Measurements from ENCODE around the gene ADRA1B. TPM values are rescaled to one million over a fixed set of nuclear protein-coding genes. Genes with fewer than 3 reads are reported as not detected.

Gene ADRA1B
- total RNA-seq, 1 experiment from 2014 or later = 8.3 TPM

DNA sequence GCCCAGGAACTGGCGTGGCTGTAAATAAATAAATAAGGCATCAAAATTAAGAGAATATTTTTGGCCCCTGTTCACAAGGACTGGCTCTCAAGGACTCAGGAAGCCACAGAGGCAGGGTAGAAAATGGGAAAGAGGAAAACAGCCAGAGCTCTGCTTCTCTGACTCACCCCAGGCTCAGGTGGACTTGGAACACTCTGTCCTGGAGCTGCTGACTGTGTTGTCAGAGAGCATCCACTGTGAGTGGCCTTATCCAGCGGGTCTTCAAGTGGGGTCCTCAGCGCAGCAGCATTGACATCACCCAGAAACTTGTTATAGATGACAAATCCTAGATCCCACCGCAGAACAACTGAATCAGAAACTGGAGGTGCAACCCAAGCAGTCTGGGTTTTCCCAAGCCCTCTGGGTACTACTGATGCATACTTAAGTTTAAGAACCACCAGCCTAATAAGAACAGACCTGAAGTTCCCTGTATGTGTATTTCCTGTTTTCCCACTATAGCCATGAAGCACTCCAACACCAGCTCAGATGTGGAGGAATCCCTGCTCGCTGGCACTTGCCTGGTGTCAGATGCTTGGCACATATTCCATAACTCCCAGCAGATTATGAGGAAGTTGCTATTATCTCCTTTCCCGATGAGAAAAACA is 20.5 kb downstream of the ADRA1B start:
- TF ChIP-seq TCF7L2 (IDR thresholded peaks at IDR 0.05; ENCODE audit: low read depth, low read length) (no peak), SIN3A (IDR thresholded peaks at IDR 0.05; ENCODE audit: borderline replicate concordance, insufficient read depth, low read depth, low read length) (no peak), POLR2AphosphoS5 (IDR thresholded peaks at IDR 0.05; ENCODE audit: low read depth, low read length) (no peak)
- TF ChIP-seq, protein P1, sequence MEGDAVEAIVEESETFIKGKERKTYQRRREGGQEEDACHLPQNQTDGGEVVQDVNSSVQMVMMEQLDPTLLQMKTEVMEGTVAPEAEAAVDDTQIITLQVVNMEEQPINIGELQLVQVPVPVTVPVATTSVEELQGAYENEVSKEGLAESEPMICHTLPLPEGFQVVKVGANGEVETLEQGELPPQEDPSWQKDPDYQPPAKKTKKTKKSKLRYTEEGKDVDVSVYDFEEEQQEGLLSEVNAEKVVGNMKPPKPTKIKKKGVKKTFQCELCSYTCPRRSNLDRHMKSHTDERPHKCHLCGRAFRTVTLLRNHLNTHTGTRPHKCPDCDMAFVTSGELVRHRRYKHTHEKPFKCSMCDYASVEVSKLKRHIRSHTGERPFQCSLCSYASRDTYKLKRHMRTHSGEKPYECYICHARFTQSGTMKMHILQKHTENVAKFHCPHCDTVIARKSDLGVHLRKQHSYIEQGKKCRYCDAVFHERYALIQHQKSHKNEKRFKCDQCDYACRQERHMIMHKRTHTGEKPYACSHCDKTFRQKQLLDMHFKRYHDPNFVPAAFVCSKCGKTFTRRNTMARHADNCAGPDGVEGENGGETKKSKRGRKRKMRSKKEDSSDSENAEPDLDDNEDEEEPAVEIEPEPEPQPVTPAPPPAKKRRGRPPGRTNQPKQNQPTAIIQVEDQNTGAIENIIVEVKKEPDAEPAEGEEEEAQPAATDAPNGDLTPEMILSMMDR (IDR thresholded peaks at IDR 0.05) = no peak
- TF ChIP-seq, protein P2, sequence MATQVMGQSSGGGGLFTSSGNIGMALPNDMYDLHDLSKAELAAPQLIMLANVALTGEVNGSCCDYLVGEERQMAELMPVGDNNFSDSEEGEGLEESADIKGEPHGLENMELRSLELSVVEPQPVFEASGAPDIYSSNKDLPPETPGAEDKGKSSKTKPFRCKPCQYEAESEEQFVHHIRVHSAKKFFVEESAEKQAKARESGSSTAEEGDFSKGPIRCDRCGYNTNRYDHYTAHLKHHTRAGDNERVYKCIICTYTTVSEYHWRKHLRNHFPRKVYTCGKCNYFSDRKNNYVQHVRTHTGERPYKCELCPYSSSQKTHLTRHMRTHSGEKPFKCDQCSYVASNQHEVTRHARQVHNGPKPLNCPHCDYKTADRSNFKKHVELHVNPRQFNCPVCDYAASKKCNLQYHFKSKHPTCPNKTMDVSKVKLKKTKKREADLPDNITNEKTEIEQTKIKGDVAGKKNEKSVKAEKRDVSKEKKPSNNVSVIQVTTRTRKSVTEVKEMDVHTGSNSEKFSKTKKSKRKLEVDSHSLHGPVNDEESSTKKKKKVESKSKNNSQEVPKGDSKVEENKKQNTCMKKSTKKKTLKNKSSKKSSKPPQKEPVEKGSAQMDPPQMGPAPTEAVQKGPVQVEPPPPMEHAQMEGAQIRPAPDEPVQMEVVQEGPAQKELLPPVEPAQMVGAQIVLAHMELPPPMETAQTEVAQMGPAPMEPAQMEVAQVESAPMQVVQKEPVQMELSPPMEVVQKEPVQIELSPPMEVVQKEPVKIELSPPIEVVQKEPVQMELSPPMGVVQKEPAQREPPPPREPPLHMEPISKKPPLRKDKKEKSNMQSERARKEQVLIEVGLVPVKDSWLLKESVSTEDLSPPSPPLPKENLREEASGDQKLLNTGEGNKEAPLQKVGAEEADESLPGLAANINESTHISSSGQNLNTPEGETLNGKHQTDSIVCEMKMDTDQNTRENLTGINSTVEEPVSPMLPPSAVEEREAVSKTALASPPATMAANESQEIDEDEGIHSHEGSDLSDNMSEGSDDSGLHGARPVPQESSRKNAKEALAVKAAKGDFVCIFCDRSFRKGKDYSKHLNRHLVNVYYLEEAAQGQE (IDR thresholded peaks at IDR 0.05; ENCODE audit: insufficient read depth in 1 of 2, low read depth in 2 of 2, low read length in 1 of 2) = no peak
- in situ Hi-C loops (cut with HindIII; ENCODE audit: low pct_unique_long_range_greater_than_20kb, low sequenced_read_pairs) (no loop called here), intact Hi-C loops (cut with micrococcal nuclease; ENCODE audit: unreplicated experiment) (no loop called here)
- DNase-seq (ENCODE audit: low read depth, low spot score) (no peak), ATAC-seq (0 out of 2 replicates have a peak, but pooled peaks have one; percentile 26)
- Histone ChIP-seq H3K4me1 (ENCODE audit: control insufficient read depth, insufficient read depth, low read length) (no peaks in the 10 kb centered on the region; the same call in none of the 2 replicates), H3K4me3 (ENCODE audit: low read depth in 2 of 2, low read length in 2 of 2) (no peak overlapping the region), H3K36me3 (ENCODE audit: control insufficient read depth, insufficient read depth, low read length) (no peaks in the 10 kb centered on the region), H3K9me3 (ENCODE audit: control insufficient read depth, insufficient read depth, low read depth, low read length) (no peaks in the 10 kb centered on the region), H3K27me3 (ENCODE audit: control insufficient read depth, insufficient read depth, low read length) (no peaks in the 10 kb centered on the region), H3K27ac (ENCODE audit: low read length) (no peak overlapping the region)
- no TSS peak for BruUV-seq (replicated peaks)
- POLR2A ChIA-PET = interaction anchor here (0.6 kb wide), 1 partner anchor 219 kb away, joined by 5 read pairs; no protein-coding TSS in a partner anchor
- CTCF ChIA-PET = no interaction called here

GRCh38 chr5:159937580-159937979 is 21.3 kb downstream of the ADRA1B start:
- H3K27ac ChIP-seq (ENCODE audit: low read length) = no peak overlapping the region
- in situ Hi-C loops (cut with HindIII; ENCODE audit: low pct_unique_long_range_greater_than_20kb, low sequenced_read_pairs) = no loop called here
- H3K27me3 ChIP-seq (ENCODE audit: control insufficient read depth, insufficient read depth, low read length) = no peaks in the 10 kb centered on the region
- H3K4me3 ChIP-seq (ENCODE audit: low read depth in 2 of 2, low read length in 2 of 2) = no peak overlapping the region
- H3K36me3 ChIP-seq (ENCODE audit: control insufficient read depth, insufficient read depth, low read length) = no peaks in the 10 kb centered on the region
- intact Hi-C loops (cut with micrococcal nuclease; ENCODE audit: unreplicated experiment) = no loop called here
- ChIA-PET CTCF (no interaction called here), POLR2A (no interaction called here)
- DNase-seq (ENCODE audit: low read depth, low spot score) (no peak), ATAC-seq (no peak)
- no TSS peak for BruUV-seq (replicated peaks)
- H3K9me3 ChIP-seq (ENCODE audit: control insufficient read depth, insufficient read depth, low read depth, low read length) = no peaks in the 10 kb centered on the region
- H3K4me1 ChIP-seq (ENCODE audit: control insufficient read depth, insufficient read depth, low read length) = no peaks in the 10 kb centered on the region; the same call in none of the 2 replicates
- TF ChIP-seq, protein P1 (IDR thresholded peaks at IDR 0.05) = no peak
- no peak for TF ChIP-seq POLR2AphosphoS5 (IDR thresholded peaks at IDR 0.05; ENCODE audit: low read depth, low read length)
- no peak for TF ChIP-seq SIN3A (IDR thresholded peaks at IDR 0.05; ENCODE audit: borderline replicate concordance, insufficient read depth, low read depth, low read length)
- TF ChIP-seq, protein P2 (IDR thresholded peaks at IDR 0.05; ENCODE audit: insufficient read depth in 1 of 2, low read depth in 2 of 2, low read length in 1 of 2) = no peak
- TF ChIP-seq TCF7L2 (IDR thresholded peaks at IDR 0.05; ENCODE audit: low read depth, low read length) = no peak

Measured in Panc1 (cell line).